Tibial artery (tissue), 4 donors: ENCODE measurements around the gene ELK3.

Source experiments
- DNase-seq, 2 donors: peaks; one replicate each; pipeline ENCODE4 v3.0.0-alpha.2; 2019
- H3K27ac ChIP-seq, 2 donors: fragments of 200-600 bp; sonication (generic) in 1 of 2; 1 replicate in 1 of 2; 2 replicates in 1 of 2; pipeline ENCODE4 v1.5.1; 2018 to 2019; ENCODE audit warnings: mild to moderate bottlenecking in 1 of 2
- H3K27me3 ChIP-seq, 2 donors: fragments of 200-600 bp; sonication (generic) in 1 of 2; one replicate each; pipeline versions ENCODE4 v1.5.1 to v1.6.0; 2016 to 2019
- H3K36me3 ChIP-seq, 3 donors: fragments of 200-600 bp; sonication (generic) in 2 of 3; one replicate each; pipeline ENCODE4 v1.5.1; 2016 to 2019; ENCODE audit warnings: mild to moderate bottlenecking in 2 of 3
- H3K4me1 ChIP-seq, 4 donors: fragments of 200-600 bp; sonication (generic) in 2 of 4; 1 replicate in 3 of 4; 2 replicates in 1 of 4; pipeline ENCODE4 v1.5.1; 2016 to 2019
- H3K4me3 ChIP-seq, 2 donors: fragments of 200-600 bp; sonication (generic) in 1 of 2; 1 replicate in 1 of 2; 2 replicates in 1 of 2; pipeline ENCODE4 v1.5.1; 2018 to 2019; ENCODE audit warnings: mild to moderate bottlenecking in 2 of 2
- H3K9me3 ChIP-seq, 3 donors: fragments of 200-600 bp; sonication (generic) in 1 of 3; one replicate each; pipeline ENCODE4 v1.5.1; 2016 to 2019
- CTCF ChIP-seq, 2 experiments: fragments of 200-600 bp in 1 of 2; fragments of 450-650 bp in 1 of 2; IDR thresholded peaks; one replicate each; pipeline ENCODE4 v1.5.1; 2017 to 2019; ENCODE audit warnings: antibody characterized with exemption in 2 of 2, mild to moderate bottlenecking in 1 of 2, moderate library complexity in 1 of 2
- intact Hi-C: fragments of 100-400 bp; cut with DNase I; formaldehyde crosslinking; loops from one replicate; pipeline ENCODE4 v1.15.0; 2023; ENCODE audit warnings: low total_unique reads

ELK3 gene

GRCh38 chr12:96271469-96272199 lies 77.5 kb downstream of the ELK3 start:
- H3K4me1 ChIP-seq = no peaks in the 10 kb centered on the region
- peaks cover 17 to 31% (median 18%) of the 10 kb centered on the region in 3 donors for H3K36me3 ChIP-seq
- intact Hi-C loops = no loop called here
- no peaks in the 10 kb centered on the region for H3K27me3 ChIP-seq
- no peak overlapping the region for H3K27ac ChIP-seq
- H3K4me3 ChIP-seq = no peak overlapping the region
- no peak for DNase-seq
- TF ChIP-seq CTCF (IDR thresholded peaks at IDR 0.05) = no peak
- no peaks in the 10 kb centered on the region for H3K9me3 ChIP-seq

GRCh38 chr12:96274331-96274730 lies 80.2 kb downstream of the ELK3 start:
- intact Hi-C loops = no loop called here
- Histone ChIP-seq H3K4me1 (no peaks in the 10 kb centered on the region), H3K27ac (no peak overlapping the region), H3K4me3 (no peak overlapping the region), H3K27me3 (no peaks in the 10 kb centered on the region), H3K9me3 (no peaks in the 10 kb centered on the region), H3K36me3 (peaks cover 17 to 40% (median 24%) of the 10 kb centered on the region in 3 donors)
- TF ChIP-seq CTCF (IDR thresholded peaks at IDR 0.05) = no peak
- DNase-seq = no peak

- no peak overlapping the region for H3K4me3 ChIP-seq
- no peaks in the 10 kb centered on the region for H3K27me3 ChIP-seq
- peaks cover 41 to 88% (median 61%) of the 10 kb centered on the region in 3 donors for H3K36me3 ChIP-seq
- TF ChIP-seq CTCF (IDR thresholded peaks at IDR 0.05) = no peak
- H3K9me3 ChIP-seq = no peaks in the 10 kb centered on the region
- no peak for DNase-seq
- H3K4me1 ChIP-seq = no peaks in the 10 kb centered on the region
- no peak overlapping the region for H3K27ac ChIP-seq
- intact Hi-C loops = no loop called here
Measured at GRCh38 chr12:96285158-96285557, 91.0 kb downstream of the ELK3 start.

GRCh38 chr12:96289067-96289466 lies 94.9 kb downstream of the ELK3 start:
- H3K4me1 ChIP-seq = no peaks in the 10 kb centered on the region
- H3K36me3 ChIP-seq = peaks cover 34 to 69% (median 47%) of the 10 kb centered on the region in 3 donors
- DNase-seq = no peak
- H3K27me3 ChIP-seq = no peaks in the 10 kb centered on the region
- H3K4me3 ChIP-seq = no peak overlapping the region
- H3K9me3 ChIP-seq = no peaks in the 10 kb centered on the region
- no peak for TF ChIP-seq CTCF (IDR thresholded peaks at IDR 0.05)
- H3K27ac ChIP-seq = no peak overlapping the region
- intact Hi-C loops = no loop called here

GRCh38 chr12:96293093-96293492 lies 98.9 kb downstream of the ELK3 start:
- Histone ChIP-seq H3K4me3 (no peak overlapping the region), H3K4me1 (no peaks in the 10 kb centered on the region), H3K27me3 (no peaks in the 10 kb centered on the region), H3K27ac (no peak overlapping the region), H3K36me3 (peaks cover 14 to 36% (median 21%) of the 10 kb centered on the region in 3 donors), H3K9me3 (no peaks in the 10 kb centered on the region)
- no peak for TF ChIP-seq CTCF (IDR thresholded peaks at IDR 0.05)
- DNase-seq = no peak
- intact Hi-C loops = no loop called here
